A549 treated with GW870086 at 1 μM for 4 hours (cell line): Measurements from ENCODE around the gene GLTPD2. TPM values are rescaled to one million over a fixed set of nuclear protein-coding genes. Genes with fewer than 3 reads are reported as not detected.

Experiments
- total RNA-seq: library from RNA; stranded (reverse); fragments of 200-300 nt; extraction: Qiagen RNA extraction; gene quantifications from 5 replicates; pipeline ENCODE4 v1.2.3, GENCODE V29; 2022; ENCODE audit warnings: low read depth

GLTPD2 gene
- total RNA-seq: not detected in 5 replicates

GRCh38 chr17:4788807-4789700 is at the start of gene GLTPD2:
GLTPD2 (plus strand) TSS chr17:4788964; CDS start chr17:4789012, 48 bp downstream.

GRCh38 chr17:4739122-4740024 is 49.4 kb upstream of the GLTPD2 start, which contains the start of the genes CXCL16 and ZMYND15:
CXCL16 (minus strand) TSS chr17:4739928; CDS start chr17:4739339, 589 bp downstream.
ZMYND15 (plus strand) TSS chr17:4739833; CDS start chr17:4740549, 716 bp downstream.

GRCh38 chr17:4771519-4772234 is 17.1 kb upstream of the GLTPD2 start, which contains the start of gene TM4SF5:
TM4SF5 (plus strand) TSS chr17:4771886; CDS start chr17:4771923, 37 bp downstream.

GRCh38 chr17:4786106-4786511 is 2.7 kb upstream of the GLTPD2 start, which contains the start of gene VMO1:
VMO1 (minus strand) TSS chr17:4786364; CDS start chr17:4786352, 12 bp downstream.

GRCh38 chr17:4802228-4802627 is 13.5 kb downstream of the GLTPD2 start, which contains the start of gene C17orf114:
C17orf114 (minus strand) TSS chr17:4802328.

GRCh38 chr17:4806777-4807604 is 18.2 kb downstream of the GLTPD2 start, which contains the start of gene PLD2:
PLD2 (plus strand) TSS chr17:4807152; CDS start chr17:4807773, 621 bp downstream.

GRCh38 chr17:4833178-4833940 is 44.6 kb downstream of the GLTPD2 start, which contains the start of gene MINK1:
MINK1 (plus strand) TSS chr17:4833340; CDS start chr17:4833584, 244 bp downstream.

Other genes starting within 250 kb of the GLTPD2 start
- gene MYBBP1A, start 233.6 kb upstream of the GLTPD2 start, total RNA-seq: 88.6 to 111 TPM (median 104 TPM) in 5 replicates
- gene GGT6, start 228.4 kb upstream of the GLTPD2 start, total RNA-seq: not detected in 5 replicates
- gene SMTNL2, start 204.4 kb upstream of the GLTPD2 start, total RNA-seq: 0.37 to 1.3 TPM (median 0.64 TPM) in 5 replicates
- gene ALOX15, start 147.3 kb upstream of the GLTPD2 start, total RNA-seq: 0.05 to 0.21 TPM (median 0.13 TPM) in 4 of 5 replicates, not detected in the other
- gene PELP1, start 84.8 kb upstream of the GLTPD2 start, total RNA-seq: 63.6 to 79.6 TPM (median 74.7 TPM) in 5 replicates
- gene ARRB2, start 78.3 kb upstream of the GLTPD2 start, total RNA-seq: 44.5 to 71.7 TPM (median 59.7 TPM) in 5 replicates
- 40.1 to 44.1 TPM (median 41.9 TPM) in 5 replicates for gene MED11, start 57.5 kb upstream of the GLTPD2 start, total RNA-seq
- 0.16 to 0.74 TPM (median 0.28 TPM) in 5 replicates for gene ZMYND15, start 49.1 kb upstream of the GLTPD2 start, total RNA-seq
- gene CXCL16, start 49.0 kb upstream of the GLTPD2 start, total RNA-seq: 13.2 to 20.3 TPM (median 18.2 TPM) in 5 replicates
- gene TM4SF5, start 17.1 kb upstream of the GLTPD2 start, total RNA-seq: 0.40 to 1.3 TPM (median 0.70 TPM) in 5 replicates
- 0.78 to 1.4 TPM (median 0.85 TPM) in 5 replicates for gene VMO1, start 2.6 kb upstream of the GLTPD2 start, total RNA-seq
- gene PSMB6, start 7.2 kb downstream of the GLTPD2 start, total RNA-seq: 459 to 505 TPM (median 496 TPM) in 5 replicates
- gene PLD2, start 18.2 kb downstream of the GLTPD2 start, total RNA-seq: 20.8 to 27.3 TPM (median 25.4 TPM) in 5 replicates
- 46.7 to 62.8 TPM (median 57.8 TPM) in 5 replicates for gene MINK1, start 44.4 kb downstream of the GLTPD2 start, total RNA-seq
- 0.18 to 0.49 TPM (median 0.34 TPM) in 5 replicates for gene C17orf107, start 110.6 kb downstream of the GLTPD2 start, total RNA-seq
- 0.07 to 0.17 TPM in 2 of 5 replicates, not detected in the others for gene CHRNE, start 114.1 kb downstream of the GLTPD2 start, total RNA-seq
- gene GP1BA, start 143.3 kb downstream of the GLTPD2 start, total RNA-seq: not detected in 5 replicates
- 50.9 to 71.7 TPM (median 70.1 TPM) in 5 replicates for gene SLC25A11, start 151.1 kb downstream of the GLTPD2 start, total RNA-seq
- gene RNF167, start 151.3 kb downstream of the GLTPD2 start, total RNA-seq: 94.8 to 138 TPM (median 119 TPM) in 5 replicates
- 2,657 to 2,903 TPM (median 2,762 TPM) in 5 replicates for gene PFN1, start 159.6 kb downstream of the GLTPD2 start, total RNA-seq
- 44.1 to 52.1 TPM (median 45.5 TPM) in 5 replicates for gene ENO3, start 162.2 kb downstream of the GLTPD2 start, total RNA-seq
- 67.2 to 82.1 TPM (median 69.6 TPM) in 5 replicates for gene SPAG7, start 178.9 kb downstream of the GLTPD2 start, total RNA-seq
- 28.3 to 35.1 TPM (median 32.7 TPM) in 5 replicates for gene CAMTA2, start 198.7 kb downstream of the GLTPD2 start, total RNA-seq
- 1.1 to 1.9 TPM (median 1.6 TPM) in 5 replicates for gene INCA1, start 208.6 kb downstream of the GLTPD2 start, total RNA-seq
- gene KIF1C, start 209.0 kb downstream of the GLTPD2 start, total RNA-seq: 96.7 to 125 TPM (median 115 TPM) in 5 replicates
- 0.42 to 1.0 TPM (median 0.70 TPM) in 5 replicates for gene SLC52A1, start 246.5 kb downstream of the GLTPD2 start, total RNA-seq